Measurements from ENCODE around the gene TRMT1L. TPM values are rescaled to one million over a fixed set of nuclear protein-coding genes. Genes with fewer than 3 reads are reported as not detected.

TRMT1L gene
- total RNA-seq, 4 donors from 2014 or later, result 7.9 to 29.9 (median 15.3) TPM

DNA sequence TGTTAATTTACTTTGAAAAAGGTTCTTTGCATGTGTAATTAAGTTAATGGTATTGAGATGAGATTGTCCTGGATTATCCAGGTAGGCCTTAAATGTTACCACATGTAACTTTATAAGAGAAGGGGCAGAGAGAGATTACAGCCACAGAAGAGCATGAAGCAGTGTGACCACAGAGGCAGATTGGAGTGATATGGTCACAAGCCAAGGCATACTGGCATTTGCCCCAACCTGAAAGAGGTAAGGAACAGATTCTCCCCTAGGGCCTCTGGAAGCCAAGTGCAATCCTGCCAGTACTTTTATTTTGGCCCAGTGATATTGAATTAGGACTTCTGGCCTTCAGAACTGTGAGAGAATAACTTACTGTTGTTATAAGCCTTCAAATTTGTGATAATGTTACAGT is 88.4 kb downstream of the TRMT1L start:
- TF ChIP-seq, protein P1, sequence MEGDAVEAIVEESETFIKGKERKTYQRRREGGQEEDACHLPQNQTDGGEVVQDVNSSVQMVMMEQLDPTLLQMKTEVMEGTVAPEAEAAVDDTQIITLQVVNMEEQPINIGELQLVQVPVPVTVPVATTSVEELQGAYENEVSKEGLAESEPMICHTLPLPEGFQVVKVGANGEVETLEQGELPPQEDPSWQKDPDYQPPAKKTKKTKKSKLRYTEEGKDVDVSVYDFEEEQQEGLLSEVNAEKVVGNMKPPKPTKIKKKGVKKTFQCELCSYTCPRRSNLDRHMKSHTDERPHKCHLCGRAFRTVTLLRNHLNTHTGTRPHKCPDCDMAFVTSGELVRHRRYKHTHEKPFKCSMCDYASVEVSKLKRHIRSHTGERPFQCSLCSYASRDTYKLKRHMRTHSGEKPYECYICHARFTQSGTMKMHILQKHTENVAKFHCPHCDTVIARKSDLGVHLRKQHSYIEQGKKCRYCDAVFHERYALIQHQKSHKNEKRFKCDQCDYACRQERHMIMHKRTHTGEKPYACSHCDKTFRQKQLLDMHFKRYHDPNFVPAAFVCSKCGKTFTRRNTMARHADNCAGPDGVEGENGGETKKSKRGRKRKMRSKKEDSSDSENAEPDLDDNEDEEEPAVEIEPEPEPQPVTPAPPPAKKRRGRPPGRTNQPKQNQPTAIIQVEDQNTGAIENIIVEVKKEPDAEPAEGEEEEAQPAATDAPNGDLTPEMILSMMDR (IDR thresholded peaks at IDR 0.05), result no peak
- TF ChIP-seq POLR2A (IDR thresholded peaks at IDR 0.05), result no peak
- no peak for DNase-seq
- intact Hi-C loops (cut with DNase I), result no loop called here
- Histone ChIP-seq H3K27me3 (no peaks in the 10 kb centered on the region), H3K4me3 (no peak overlapping the region), H3K36me3 (peaks cover 0 to 8% (median 0%) of the 10 kb centered on the region in 3 donors), H3K27ac (no peak overlapping the region), H3K9me3 (no peaks in the 10 kb centered on the region), H3K4me1 (peaks cover 0 to 26% (median 5%) of the 10 kb centered on the region in 3 donors)

Other genes starting within 250 kb of the TRMT1L start
- 100 to 1,000 TPM in 1 of 4 donors, 10 to 100 TPM in 3; 23.8 to 146 (median 54.2) TPM for gene NIBAN1, start 182.4 kb downstream of the TRMT1L start, total RNA-seq
- 10 to 100 TPM; 11.9 to 15.3 (median 13.0) TPM for gene RNF2, start 111.4 kb downstream of the TRMT1L start, total RNA-seq
- gene SWT1, start 214 bp upstream of the TRMT1L start, total RNA-seq, result 1 to 10 TPM; 1.9 to 6.5 (median 3.5) TPM
- 10 to 100 TPM; 42.1 to 98.4 (median 52.5) TPM for gene IVNS1ABP, start 160.3 kb upstream of the TRMT1L start, total RNA-seq